IMR-90 (cell line): Measurements from ENCODE around the gene ZNF273.
"Not testable (repeated sequence)": the region's sequence is repeated elsewhere in the genome, so short reads cannot be mapped to it uniquely, and the experiment has no call there.

Experiments
- BHLHE40 ChIP-seq: fragments of 150-350 bp; IDR thresholded peaks from 2 replicates; pipeline ENCODE4 v1.6.1; 2016; ENCODE audit warnings: mild to moderate bottlenecking, low read depth, low read length
- CEBPB ChIP-seq: IDR thresholded peaks from 2 replicates; pipeline ENCODE4 v1.6.1; 2012; ENCODE audit warnings: low read depth, low read length, improper control_type of control experiment
- CHD1 ChIP-seq: IDR thresholded peaks from 2 replicates; pipeline ENCODE4 v1.6.1; 2012; ENCODE audit warnings: low read depth, low read length, improper control_type of control experiment
- CTCF ChIP-seq: conservative IDR thresholded peaks from 2 replicates; pipeline ENCODE4 v1.5.1; 2012; ENCODE audit warnings: mild to moderate bottlenecking, low read depth, low read length, improper control_type of control experiment
- ELK1 ChIP-seq: fragments of 150-350 bp; IDR thresholded peaks from 2 replicates; pipeline ENCODE4 v1.6.1; 2016; ENCODE audit warnings: low read depth, mild to moderate bottlenecking, low read length, moderate library complexity, borderline replicate concordance
- MAFK ChIP-seq: IDR thresholded peaks from 2 replicates; pipeline ENCODE4 v1.6.1; 2012; ENCODE audit warnings: low read depth, low read length, improper control_type of control experiment
- MXI1 ChIP-seq: IDR thresholded peaks from 2 replicates; pipeline ENCODE4 v1.6.1; 2012; ENCODE audit warnings: low read depth, mild to moderate bottlenecking, low read length, moderate library complexity, borderline replicate concordance
- NFE2L2 ChIP-seq: fragments of 150-350 bp; IDR thresholded peaks from 2 replicates; pipeline ENCODE4 v1.6.1; 2016; ENCODE audit warnings: low read depth, mild to moderate bottlenecking, low read length
- POLR2A ChIP-seq: IDR thresholded peaks from 2 replicates; pipeline ENCODE4 v1.6.1; 2012; ENCODE audit warnings: mild to moderate bottlenecking, low read depth, low read length
- RAD21 ChIP-seq: IDR thresholded peaks from 2 replicates; pipeline ENCODE4 v1.6.1; 2012; ENCODE audit warnings: low read length, improper control_type of control experiment
- RCOR1 ChIP-seq: IDR thresholded peaks from 2 replicates; pipeline ENCODE4 v1.6.1; 2012; ENCODE audit warnings: mild to moderate bottlenecking, low read length, improper control_type of control experiment; ENCODE audit not compliant: insufficient replicate concordance
- RFX5 ChIP-seq: IDR thresholded peaks from 2 replicates; pipeline ENCODE4 v1.8.0; 2012; ENCODE audit warnings: low read depth, mild to moderate bottlenecking, low read length, moderate library complexity
- SMC3 ChIP-seq: fragments of 150-350 bp; IDR thresholded peaks from 2 replicates; pipeline ENCODE4 v1.6.1; 2016; ENCODE audit warnings: low read depth, mild to moderate bottlenecking, antibody characterized with exemption, low read length, moderate library complexity
- USF2 ChIP-seq: fragments of 150-350 bp; IDR thresholded peaks from 2 replicates; pipeline ENCODE4 v1.6.1; 2017; ENCODE audit warnings: mild to moderate bottlenecking, antibody characterized with exemption, low read length, low read depth

GRCh38 chr7:64902461-64902805 is 640 bp upstream of the ZNF273 start:
- not testable (repeated sequence) for TF ChIP-seq CTCF, POLR2A, ELK1, CEBPB, SMC3, BHLHE40, RFX5, MAFK, NFE2L2, CHD1, MXI1, RCOR1, USF2, RAD21
